Hepatocyte (in vitro differentiated cells): Measurements from ENCODE around the gene EEF2K.

Experiments used
- CTCF ChIP-seq: fragments of 200-600 bp; sonication (generic); IDR thresholded peaks from 2 replicates; pipeline ENCODE4 v1.5.1; 2016; ENCODE audit warnings: antibody characterized with exemption, mild to moderate bottlenecking; ENCODE audit not compliant: poor library complexity
- EZH2phosphoT487 ChIP-seq: fragments of 200-600 bp; sonication (generic); IDR thresholded peaks from one replicate; pipeline ENCODE4 v1.6.1; 2018; ENCODE audit warnings: antibody characterized with exemption, mild to moderate bottlenecking, low read depth, moderate library complexity; ENCODE audit not compliant: unreplicated experiment, severe bottlenecking

- TF ChIP-seq CTCF (no peak), EZH2phosphoT487 (no peak)
Observed at GRCh38 chr16:22222006-22222405, 15.9 kb downstream of the EEF2K start.
